SKM-1 (cell line): ENCODE results near the gene TMA16.

ENCODE experiments used
- DNase-seq: peaks from one replicate; lab custom pipeline; 2025; ENCODE audit not compliant: unreplicated experiment; lab: John Stamatoyannopoulos, UW

Gene TMA16

GRCh38 chr4:163558539-163559044 is 64.1 kb downstream of the TMA16 start:
- no peak for DNase-seq

- no peak for DNase-seq
These were observed 68.0 kb downstream of the TMA16 start for GRCh38 chr4:163562496-163562895.

GRCh38 chr4:163563592-163563991 is 69.1 kb downstream of the TMA16 start:
- DNase-seq = no peak

GRCh38 chr4:163564221-163564720 is 69.8 kb downstream of the TMA16 start:
- DNase-seq = no peak

GRCh38 chr4:163565226-163566135 is 71.0 kb downstream of the TMA16 start:
- no peak for DNase-seq

GRCh38 chr4:163566257-163566796 is 71.8 kb downstream of the TMA16 start:
- DNase-seq = no peak

- DNase-seq = no peak
These were observed 74.4 kb downstream of the TMA16 start for GRCh38 chr4:163568843-163569242.
